Measurements from ENCODE around the gene MAP2K4.

DNA sequence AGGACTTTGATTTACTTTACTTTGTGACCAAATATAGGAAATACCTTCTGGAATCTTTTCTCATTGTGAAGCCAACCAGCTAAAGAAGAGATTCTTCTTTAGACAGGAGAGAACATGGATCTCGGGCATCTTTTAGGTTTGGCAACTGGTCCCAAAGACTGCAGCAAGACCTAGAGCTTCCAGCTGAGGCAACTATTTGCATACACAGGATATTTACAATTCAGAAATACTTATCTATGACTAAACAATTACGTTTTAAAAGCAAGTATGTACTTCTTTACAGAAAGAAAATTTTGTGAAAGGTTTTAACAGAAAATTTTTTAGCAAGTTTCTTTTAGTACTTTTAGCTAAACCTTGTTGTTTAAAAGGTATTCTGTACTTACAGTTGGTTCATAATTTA, 106.5 kb downstream of the MAP2K4 start:
- TF ChIP-seq, protein P1, sequence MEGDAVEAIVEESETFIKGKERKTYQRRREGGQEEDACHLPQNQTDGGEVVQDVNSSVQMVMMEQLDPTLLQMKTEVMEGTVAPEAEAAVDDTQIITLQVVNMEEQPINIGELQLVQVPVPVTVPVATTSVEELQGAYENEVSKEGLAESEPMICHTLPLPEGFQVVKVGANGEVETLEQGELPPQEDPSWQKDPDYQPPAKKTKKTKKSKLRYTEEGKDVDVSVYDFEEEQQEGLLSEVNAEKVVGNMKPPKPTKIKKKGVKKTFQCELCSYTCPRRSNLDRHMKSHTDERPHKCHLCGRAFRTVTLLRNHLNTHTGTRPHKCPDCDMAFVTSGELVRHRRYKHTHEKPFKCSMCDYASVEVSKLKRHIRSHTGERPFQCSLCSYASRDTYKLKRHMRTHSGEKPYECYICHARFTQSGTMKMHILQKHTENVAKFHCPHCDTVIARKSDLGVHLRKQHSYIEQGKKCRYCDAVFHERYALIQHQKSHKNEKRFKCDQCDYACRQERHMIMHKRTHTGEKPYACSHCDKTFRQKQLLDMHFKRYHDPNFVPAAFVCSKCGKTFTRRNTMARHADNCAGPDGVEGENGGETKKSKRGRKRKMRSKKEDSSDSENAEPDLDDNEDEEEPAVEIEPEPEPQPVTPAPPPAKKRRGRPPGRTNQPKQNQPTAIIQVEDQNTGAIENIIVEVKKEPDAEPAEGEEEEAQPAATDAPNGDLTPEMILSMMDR (IDR thresholded peaks at IDR 0.05), result no peak
- TF ChIP-seq POLR2A (IDR thresholded peaks at IDR 0.05), result no peak
